Left lung (tissue), 10 donors: ENCODE results near the gene PRR14. TPM values are rescaled to one million over a fixed set of nuclear protein-coding genes. Genes with fewer than 3 reads are reported as not detected.
A peak's percentile ranks its signal among the peaks of the same experiment; 100 is the strongest.

Source experiments
- ATAC-seq: fragments of 200-7000 bp; cut with Tn5 transposase; one replicate; pipeline ENCODE4 v1.9.1; 2020; ENCODE audit warnings: moderate library complexity
- DNase-seq, 4 donors: peaks; one replicate each; pipeline ENCODE4 v3.0.0-alpha.2; 2013 to 2020
- H3K27ac ChIP-seq, 2 donors: fragments of 200-600 bp; sonication (generic) in 1 of 2; one replicate each; pipeline versions ENCODE4 v1.5.0 to v1.8.0; 2020 to 2021
- H3K27me3 ChIP-seq, 2 donors: fragments of 200-600 bp; sonication (generic) in 1 of 2; one replicate each; pipeline versions ENCODE4 v1.5.0 to v1.8.0; 2020 to 2021
- H3K36me3 ChIP-seq, 2 donors: fragments of 200-600 bp; sonication (generic) in 1 of 2; one replicate each; pipeline versions ENCODE4 v1.5.0 to v1.8.0; 2020 to 2021
- H3K4me1 ChIP-seq, 2 donors: fragments of 200-600 bp; one replicate each; pipeline ENCODE4 v1.8.0; 2021
- H3K4me3 ChIP-seq, 2 donors: fragments of 200-600 bp; sonication (generic) in 1 of 2; one replicate each; pipeline versions ENCODE4 v1.5.0 to v1.8.0; 2020 to 2021; ENCODE audit warnings: mild to moderate bottlenecking in 1 of 2
- H3K9me3 ChIP-seq, 2 donors: fragments of 200-600 bp; sonication (generic) in 1 of 2; one replicate each; pipeline versions ENCODE4 v1.5.0 to v1.8.0; 2020 to 2021
- intact Hi-C, 2 donors: fragments of 100-400 bp; cut with DNase I; formaldehyde crosslinking; loops; one replicate each; pipeline versions ENCODE4 v1.11.2 to v1.14.2; 2022
- polyA plus RNA-seq, 6 donors: library from polyadenylated mRNA; unstranded; fragments of 120-200 nt; gene quantifications; one replicate each; pipeline ENCODE4 v1.2.1, GENCODE V29; 2013; ENCODE audit not compliant: insufficient read length in 6 of 6
- total RNA-seq, 2 donors: library from RNA; stranded (reverse); fragmentation: NEBNext Ultra II Directional; extraction: Animal tissue kit (Norgen Biotek cat#: 25700); gene quantifications; one replicate each; pipeline ENCODE4 v1.2.1, GENCODE V29; 2021
- TF ChIP-seq, protein P1 (sequence below), 2 donors: fragments of 200-600 bp; sonication (generic) in 1 of 2; IDR thresholded peaks; one replicate each; pipeline versions ENCODE4 v1.5.0 to v1.8.0; 2021; ENCODE audit warnings: antibody characterized with exemption in 2 of 2
- donor health status: DM: no; HTN: yes; CAD: no.
- donor health status: DM: no; HTN: no; CAD: no.

The PRR14 gene
- total and polyA plus RNA-seq, 8 donors, result 39.2 to 58.8 (median 45.2) TPM

DNA sequence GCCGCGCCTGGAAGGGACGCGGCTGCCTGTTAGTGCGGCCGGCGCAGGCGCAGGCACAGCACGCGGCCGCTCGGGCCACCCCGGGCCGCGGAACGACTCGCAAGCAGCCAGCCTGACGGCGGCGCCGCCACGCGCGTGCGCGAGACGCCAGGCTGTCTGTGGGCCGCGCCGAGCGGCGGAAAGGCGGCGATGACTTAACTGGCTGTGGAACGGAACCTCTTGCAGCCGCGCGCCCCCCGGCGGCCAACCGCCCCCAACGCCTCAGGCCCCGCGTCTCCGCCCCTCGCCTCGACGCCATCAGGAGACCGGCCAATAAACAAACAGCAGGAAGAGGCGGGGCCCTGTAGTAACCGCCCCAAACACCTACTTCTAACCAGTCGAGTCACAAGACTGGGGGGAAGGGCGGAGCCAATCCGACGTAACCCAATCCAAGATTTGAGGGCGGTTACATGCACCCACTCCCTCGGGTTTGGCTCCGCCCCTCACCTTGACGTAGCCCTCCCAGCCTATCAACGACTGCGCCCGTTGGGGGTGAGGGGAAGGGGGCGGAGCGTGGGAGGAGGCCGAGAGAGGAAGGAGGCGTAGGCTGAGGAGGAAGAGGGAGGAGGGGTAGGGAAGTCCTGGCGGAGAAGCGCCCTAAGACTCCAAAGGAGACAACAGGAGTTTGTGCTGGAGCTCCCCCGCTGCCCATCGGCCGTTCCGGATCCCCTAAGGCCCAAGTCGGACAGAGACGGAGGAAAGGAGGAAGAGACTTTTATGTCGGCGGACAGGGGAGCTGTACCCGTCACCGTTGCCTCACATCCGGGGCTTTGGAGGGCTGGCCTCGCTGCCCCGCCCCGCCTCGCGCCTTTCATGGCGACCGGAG is 7.3 kb downstream of the PRR14 start, which contains the start of gene FBRS:
FBRS (plus strand) TSS at position 566 of the 865 bp plus-strand sequence. CDS start 1,088 bp downstream, outside the sequence.
- Histone ChIP-seq H3K4me1 (peaks cover 10 to 56% of the 10 kb centered on the region in 2 donors), H3K27me3 (no peaks in the 10 kb centered on the region), H3K27ac (peak within 1 kb of the TSS; percentile 99 to 100), H3K4me3 (peak within 1 kb of the TSS; percentile 87 to 91), H3K36me3 (peaks cover 0 to 63% of the 10 kb centered on the region in 2 donors), H3K9me3 (no peaks in the 10 kb centered on the region)
- TF ChIP-seq, protein P1, sequence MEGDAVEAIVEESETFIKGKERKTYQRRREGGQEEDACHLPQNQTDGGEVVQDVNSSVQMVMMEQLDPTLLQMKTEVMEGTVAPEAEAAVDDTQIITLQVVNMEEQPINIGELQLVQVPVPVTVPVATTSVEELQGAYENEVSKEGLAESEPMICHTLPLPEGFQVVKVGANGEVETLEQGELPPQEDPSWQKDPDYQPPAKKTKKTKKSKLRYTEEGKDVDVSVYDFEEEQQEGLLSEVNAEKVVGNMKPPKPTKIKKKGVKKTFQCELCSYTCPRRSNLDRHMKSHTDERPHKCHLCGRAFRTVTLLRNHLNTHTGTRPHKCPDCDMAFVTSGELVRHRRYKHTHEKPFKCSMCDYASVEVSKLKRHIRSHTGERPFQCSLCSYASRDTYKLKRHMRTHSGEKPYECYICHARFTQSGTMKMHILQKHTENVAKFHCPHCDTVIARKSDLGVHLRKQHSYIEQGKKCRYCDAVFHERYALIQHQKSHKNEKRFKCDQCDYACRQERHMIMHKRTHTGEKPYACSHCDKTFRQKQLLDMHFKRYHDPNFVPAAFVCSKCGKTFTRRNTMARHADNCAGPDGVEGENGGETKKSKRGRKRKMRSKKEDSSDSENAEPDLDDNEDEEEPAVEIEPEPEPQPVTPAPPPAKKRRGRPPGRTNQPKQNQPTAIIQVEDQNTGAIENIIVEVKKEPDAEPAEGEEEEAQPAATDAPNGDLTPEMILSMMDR (IDR thresholded peaks at IDR 0.05), result peak; percentile 79 to 96
- ATAC-seq, result peak; percentile 88
- DNase-seq, result peak; percentile 100
- intact Hi-C loops, result no loop called here

DNA sequence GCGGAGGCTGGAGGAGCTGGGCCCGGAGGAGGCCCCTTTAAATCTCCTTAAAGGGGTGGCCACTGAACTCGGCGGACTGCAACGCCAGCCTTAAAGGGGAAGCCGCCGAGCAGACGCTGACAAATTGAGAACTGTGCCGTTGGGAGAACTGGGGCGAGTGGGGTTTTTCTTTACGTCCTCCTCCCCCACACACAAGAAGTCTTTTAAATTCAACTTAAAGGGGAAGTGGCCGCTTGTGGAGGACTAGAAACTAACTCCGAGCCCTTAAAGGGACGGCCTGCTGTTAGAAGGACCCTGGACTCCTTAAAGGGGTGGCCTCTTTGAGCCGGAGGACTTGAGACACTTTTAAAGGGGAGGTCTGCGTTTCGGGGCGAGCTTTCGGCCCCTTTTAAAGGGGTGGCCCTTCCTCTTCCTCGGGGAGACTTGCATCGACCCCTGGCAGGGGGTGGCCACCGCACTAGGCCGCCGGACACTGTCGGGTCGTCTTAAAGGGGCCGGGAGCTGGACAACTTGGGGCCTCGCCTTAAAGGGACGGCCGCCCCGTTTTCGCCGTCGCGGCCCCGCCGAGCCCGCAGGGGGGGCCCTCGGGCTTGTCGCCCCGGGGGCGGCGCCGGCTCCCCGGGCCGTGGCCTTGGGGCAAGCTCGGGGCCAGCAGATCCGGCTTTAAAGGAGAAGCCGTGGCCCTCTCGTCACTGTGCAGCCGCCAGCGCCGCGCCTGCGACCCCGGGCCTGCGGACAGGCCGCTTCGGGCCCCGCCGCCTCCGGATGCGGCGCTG is 8.2 kb downstream of the PRR14 start:
- peak overlapping the region; percentile 87 to 91 for H3K4me3 ChIP-seq

DNA sequence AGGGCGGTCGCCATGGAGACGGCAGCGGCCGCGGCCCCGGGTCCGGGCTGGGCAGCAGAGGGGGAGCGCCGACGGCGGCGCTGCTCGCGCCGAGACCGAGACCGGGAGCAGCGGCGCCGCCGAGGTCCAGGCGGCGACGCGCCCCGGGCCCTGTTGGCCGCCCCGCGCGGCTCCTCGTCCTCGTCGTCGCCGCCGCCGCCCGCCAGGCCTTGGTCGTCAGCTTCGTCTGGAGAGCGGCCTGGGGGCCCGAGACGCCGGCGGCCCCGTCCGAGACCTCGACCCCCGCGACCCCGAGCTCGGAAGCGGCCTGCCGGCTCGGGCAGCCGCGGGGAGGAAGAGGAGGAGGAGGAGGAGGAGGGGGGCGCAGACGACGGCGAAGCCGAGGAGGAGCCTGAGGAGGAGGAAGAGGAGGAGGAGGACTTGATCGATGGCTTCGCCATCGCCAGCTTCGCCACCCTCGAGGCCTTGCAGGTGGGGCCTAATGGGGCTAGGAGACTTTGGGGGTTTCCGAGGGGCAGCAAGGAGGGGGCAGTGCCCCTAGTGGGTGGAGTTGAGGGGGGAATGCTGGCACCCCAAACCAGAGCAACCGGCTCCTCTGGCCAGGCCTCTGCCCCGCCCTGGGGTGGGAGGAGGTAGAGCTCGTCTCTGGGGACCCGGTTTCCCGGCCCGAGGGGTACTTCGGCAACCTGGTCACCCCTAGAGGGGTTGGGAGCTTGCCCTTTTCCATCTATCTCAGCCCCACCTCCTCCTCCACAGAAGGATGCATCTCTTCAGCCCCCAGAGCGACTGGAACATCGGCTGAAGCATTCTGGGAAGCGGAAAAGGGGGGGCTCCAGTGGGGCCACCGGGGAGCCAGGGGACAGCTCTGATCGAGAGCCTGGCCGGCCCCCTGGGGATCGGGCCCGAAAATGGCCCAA is 9.0 kb downstream of the PRR14 start:
- ATAC-seq (no peak), DNase-seq (peak in 3 of 4 donors; percentile 39 to 87 (median 58))
- H3K4me3 ChIP-seq, result peak overlapping the region; percentile 87 to 91
- no peaks in the 10 kb centered on the region for H3K27me3 ChIP-seq
- intact Hi-C loops, result no loop called here
- H3K36me3 ChIP-seq, result peaks cover 0 to 63% of the 10 kb centered on the region in 2 donors
- H3K4me1 ChIP-seq, result peaks cover 10 to 58% of the 10 kb centered on the region in 2 donors
- no peaks in the 10 kb centered on the region for H3K9me3 ChIP-seq
- peak overlapping the region; percentile 99 to 100 for H3K27ac ChIP-seq
- TF ChIP-seq, protein P1 (IDR thresholded peaks at IDR 0.05), result no peak

More for the DNA sequence above, 8.2 kb downstream of the PRR14 start:
- no peaks in the 10 kb centered on the region for H3K27me3 ChIP-seq
- H3K4me1 ChIP-seq, result peaks cover 10 to 57% of the 10 kb centered on the region in 2 donors
- peak overlapping the region; percentile 99 to 100 for H3K27ac ChIP-seq
- no peaks in the 10 kb centered on the region for H3K9me3 ChIP-seq
- intact Hi-C loops, result no loop called here
- DNase-seq (peak; percentile 38 to 91 (median 62)), ATAC-seq (peak; percentile 48)
- TF ChIP-seq, protein P1 (IDR thresholded peaks at IDR 0.05), result no peak
- H3K36me3 ChIP-seq, result peaks cover 0 to 63% of the 10 kb centered on the region in 2 donors

DNA sequence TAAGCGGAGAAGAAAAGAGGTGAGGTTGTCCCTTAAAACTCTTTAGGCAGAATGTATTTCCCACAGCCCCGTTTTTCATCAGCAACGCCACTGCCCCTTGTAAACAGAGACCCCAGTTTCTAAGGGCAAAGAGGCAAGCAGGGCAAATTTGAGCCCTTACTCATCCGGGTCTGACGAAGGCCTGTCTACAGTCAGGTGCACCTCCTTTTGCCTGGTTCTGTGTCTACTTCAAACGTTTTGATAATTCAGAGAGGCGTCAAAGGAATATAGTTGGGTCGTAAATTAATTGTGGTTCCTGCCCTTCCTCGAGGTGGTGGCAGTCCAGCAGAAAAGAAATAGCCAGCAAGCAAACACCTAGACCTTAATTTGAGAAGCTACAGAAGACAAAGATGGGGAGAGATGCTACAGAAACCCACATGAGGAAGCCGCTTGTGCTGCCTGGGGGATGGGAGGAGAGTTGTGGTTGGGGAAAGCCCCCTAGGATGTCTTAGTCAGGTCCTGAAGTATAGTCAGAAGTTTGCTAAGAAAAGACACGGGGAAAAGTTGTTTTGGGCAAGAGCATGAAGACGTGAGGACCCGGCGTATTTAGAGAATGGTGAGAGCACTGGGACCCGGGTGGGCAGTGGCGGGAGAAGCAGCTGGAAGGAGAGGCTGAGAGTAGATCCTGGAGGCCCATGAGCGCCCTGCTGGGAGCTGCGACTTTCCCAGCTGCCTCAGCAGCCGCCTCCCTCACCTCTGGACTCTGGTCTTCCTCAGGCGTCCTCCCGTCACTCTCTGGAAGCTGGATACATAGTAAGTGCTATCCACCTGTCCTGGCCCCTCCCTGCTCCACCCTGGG is 9.9 kb downstream of the PRR14 start:
- intact Hi-C loops, result no loop called here
- no peaks in the 10 kb centered on the region for H3K9me3 ChIP-seq
- DNase-seq, result no peak
- H3K4me3 ChIP-seq, result peak overlapping the region; percentile 87 to 91
- TF ChIP-seq, protein P1 (IDR thresholded peaks at IDR 0.05), result no peak
- ATAC-seq, result no peak
- no peaks in the 10 kb centered on the region for H3K27me3 ChIP-seq
- H3K36me3 ChIP-seq, result peaks cover 0 to 63% of the 10 kb centered on the region in 2 donors
- H3K4me1 ChIP-seq, result peaks cover 10 to 58% of the 10 kb centered on the region in 2 donors
- peak overlapping the region in 1 of 2 donors; percentile 100 for H3K27ac ChIP-seq
